Epithelial cell of proximal tubule (primary cell): Measurements from ENCODE around the gene PIK3R1. TPM values are rescaled to one million over a fixed set of nuclear protein-coding genes. Genes with fewer than 3 reads are reported as not detected.
A peak's percentile ranks its signal among the peaks of the same experiment; 100 is the strongest.

Experiments used
- DNase-seq: peaks from one replicate; pipeline ENCODE4 v3.0.0-alpha.2; 2011; ENCODE audit warnings: low read depth
- H3K4me3 ChIP-seq: 2 replicates; pipeline ENCODE4 v1.5.1; 2011; ENCODE audit warnings: low read depth, mild to moderate bottlenecking, low read length
- CTCF ChIP-seq: conservative IDR thresholded peaks from 2 replicates; pipeline ENCODE4 v1.5.1; 2012; ENCODE audit warnings: low read depth, mild to moderate bottlenecking, low read length
- total RNA-seq: library from RNA; depleted of rRNA; stranded (reverse); fragments of >200 nt; gene quantifications from 2 replicates; pipeline ENCODE4 v1.2.3, GENCODE V29; 2015

PIK3R1 gene
- total RNA-seq, 1 donor from 2014 or later = 5.9 TPM

- H3K4me3 ChIP-seq = no peak overlapping the region
- no peak for DNase-seq
- TF ChIP-seq CTCF = no peak
These were observed 25.2 kb downstream of the PIK3R1 start for GRCh38 chr5:68240771-68241170.

GRCh38 chr5:68242743-68243142 is 27.2 kb downstream of the PIK3R1 start:
- TF ChIP-seq CTCF = no peak
- peak; percentile 59 for DNase-seq
- H3K4me3 ChIP-seq = no peak overlapping the region

GRCh38 chr5:68243251-68243650 is 27.7 kb downstream of the PIK3R1 start:
- no peak for TF ChIP-seq CTCF
- no peak for DNase-seq
- H3K4me3 ChIP-seq = no peak overlapping the region

- no peak overlapping the region for H3K4me3 ChIP-seq
- no peak for TF ChIP-seq CTCF
- no peak for DNase-seq
These were observed 28.1 kb downstream of the PIK3R1 start for GRCh38 chr5:68243681-68244080.

GRCh38 chr5:68245319-68245718 is 29.8 kb downstream of the PIK3R1 start:
- no peak for DNase-seq
- H3K4me3 ChIP-seq = no peak overlapping the region
- TF ChIP-seq CTCF = no peak

GRCh38 chr5:68246802-68247201 is 31.2 kb downstream of the PIK3R1 start:
- no peak for DNase-seq
- peak; percentile 36 for TF ChIP-seq CTCF
- no peak overlapping the region for H3K4me3 ChIP-seq

GRCh38 chr5:68247627-68248026 is 32.1 kb downstream of the PIK3R1 start:
- no peak for TF ChIP-seq CTCF
- H3K4me3 ChIP-seq = no peak overlapping the region
- DNase-seq = no peak
